HG03439 (cell line): ENCODE measurements around the gene CEP164.
A peak's percentile ranks its signal among the peaks of the same experiment; 100 is the strongest.

Experiments
- ATAC-seq: cut with Tn5 transposase; IDR thresholded peaks from one replicate; pipeline ENCODE4 v1.9.1; 2021; ENCODE audit warnings: mild to moderate bottlenecking, moderate library complexity; ENCODE audit not compliant: unreplicated experiment

Gene CEP164

DNA sequence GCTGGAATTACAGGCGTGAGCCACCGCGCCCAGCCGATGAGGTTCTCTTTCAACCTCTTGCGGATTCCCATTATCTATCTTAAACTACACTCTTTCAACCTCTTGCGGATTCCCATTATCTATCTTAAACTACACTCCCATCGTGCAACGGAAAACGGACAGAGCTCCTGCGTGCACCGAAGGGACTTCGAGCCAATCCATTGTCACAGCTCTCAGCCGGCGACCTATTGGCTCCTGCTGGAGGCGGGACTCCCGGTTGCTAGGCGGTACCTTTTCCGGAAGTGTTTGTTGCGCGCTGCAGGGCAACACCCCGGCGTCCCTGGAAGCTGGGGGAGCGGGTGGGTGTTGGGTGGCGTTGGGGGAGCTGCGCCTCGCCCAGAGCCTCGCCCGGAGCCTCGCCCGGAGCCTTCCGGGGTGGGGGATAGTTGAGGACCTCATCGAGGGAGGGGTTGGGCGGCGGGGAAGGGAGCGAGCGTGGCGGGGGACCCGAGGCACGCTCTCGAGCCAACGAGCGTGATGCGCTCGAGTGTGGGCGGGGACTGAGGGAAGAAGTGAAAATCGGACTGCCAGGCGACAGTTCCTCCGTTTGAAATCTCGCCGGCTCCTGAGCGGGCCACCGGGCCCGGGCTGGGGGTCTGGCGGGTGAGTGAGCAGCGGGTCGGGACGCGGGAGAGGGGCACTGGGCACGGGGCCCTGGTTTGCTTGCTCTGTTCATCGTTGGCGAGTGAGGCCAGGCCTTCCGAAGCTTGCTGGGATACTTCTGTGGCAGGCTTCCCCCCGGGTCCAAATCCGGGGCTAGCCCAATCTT, at the start of gene CEP164:
CEP164 (plus strand) TSS at position 288 of the 808 bp plus-strand sequence. CDS start 10,733 bp downstream, outside the sequence.
- peak; percentile 95 for ATAC-seq

DNA sequence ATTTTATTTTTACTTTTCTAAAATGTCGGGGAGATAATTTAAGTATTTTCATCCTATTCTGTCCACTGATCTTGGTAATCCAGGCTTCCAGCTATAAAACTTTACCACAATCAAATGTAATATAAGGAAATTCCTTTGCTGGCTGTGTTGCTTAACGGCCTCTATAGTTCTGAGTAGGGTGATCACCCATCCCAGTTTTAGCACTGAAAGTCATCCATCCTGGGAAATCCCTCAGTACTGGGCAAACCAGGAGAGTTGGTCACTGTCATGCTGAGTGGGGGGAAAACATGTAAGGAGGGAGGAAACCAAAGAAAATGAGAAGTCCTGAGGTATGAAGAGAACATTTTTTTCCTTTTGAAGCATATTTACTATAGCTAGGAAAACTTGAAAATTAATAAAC, 49.3 kb upstream of the CEP164 start:
- no peak for ATAC-seq

DNA sequence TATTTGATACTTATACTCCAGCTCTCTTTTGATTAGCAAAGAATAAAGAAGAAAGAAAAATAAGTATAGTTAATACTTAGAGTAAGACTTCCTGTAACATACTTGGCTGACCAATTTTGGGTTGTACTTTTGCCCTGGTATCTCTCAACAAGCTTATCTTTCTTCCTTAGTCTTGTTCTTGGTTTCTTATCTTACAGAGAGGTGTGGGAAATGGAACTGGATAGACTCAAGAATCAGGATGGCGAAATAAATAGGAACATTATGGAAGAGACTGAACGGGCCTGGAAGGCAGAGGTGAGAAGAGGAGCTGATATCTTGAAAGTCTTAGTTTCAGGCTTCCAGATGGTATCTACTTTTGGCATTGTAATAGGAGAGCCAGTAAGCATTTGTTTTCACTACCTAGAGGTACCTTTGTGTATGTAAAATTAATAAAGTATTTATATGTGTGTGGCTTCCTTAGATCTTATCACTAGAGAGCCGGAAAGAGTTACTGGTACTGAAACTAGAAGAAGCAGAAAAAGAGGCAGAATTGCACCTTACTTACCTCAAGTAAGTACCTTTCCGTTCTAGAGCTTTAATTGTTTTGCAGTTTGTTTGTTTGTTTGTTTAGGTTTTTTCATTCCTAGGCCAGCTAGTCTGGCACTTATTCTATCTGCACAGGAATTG, 47.8 kb upstream of the CEP164 start:
- ATAC-seq: no peak

DNA sequence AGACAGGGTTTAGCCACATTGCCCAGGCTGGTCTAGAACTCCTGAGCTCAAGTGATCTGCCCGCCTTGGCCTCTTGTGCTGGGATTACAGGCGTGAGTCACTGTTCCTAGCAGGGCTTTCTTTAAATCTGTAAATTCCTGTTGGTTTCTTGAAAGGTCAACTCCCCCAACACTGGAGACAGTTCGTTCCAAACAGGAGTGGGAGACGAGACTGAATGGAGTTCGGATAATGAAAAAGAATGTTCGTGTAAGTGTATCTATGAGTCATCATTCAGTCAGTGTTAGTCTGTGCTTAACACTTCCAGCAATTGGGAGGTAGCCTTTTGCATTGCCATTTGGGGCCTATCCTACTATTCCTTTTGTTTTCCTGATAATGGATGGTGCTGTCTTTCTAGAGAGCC, 46.5 kb upstream of the CEP164 start:
- no peak for ATAC-seq

DNA sequence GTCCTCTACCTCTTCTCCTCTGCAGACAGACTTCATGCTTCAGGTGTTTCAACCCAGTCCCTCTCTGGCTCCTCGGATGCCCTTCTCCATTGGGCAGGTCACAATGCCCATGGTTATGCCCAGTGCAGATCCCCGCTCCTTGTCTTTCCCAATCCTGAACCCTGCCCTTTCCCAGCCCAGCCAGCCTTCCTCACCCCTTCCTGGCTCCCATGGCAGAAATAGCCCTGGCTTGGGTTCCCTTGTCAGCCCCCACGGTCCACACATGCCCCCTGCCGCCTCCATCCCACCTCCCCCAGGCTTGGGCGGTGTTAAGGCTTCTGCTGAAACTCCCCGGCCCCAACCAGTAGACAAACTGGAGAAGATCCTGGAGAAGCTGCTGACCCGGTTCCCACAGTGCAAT, 45.8 kb upstream of the CEP164 start:
- ATAC-seq: no peak

DNA sequence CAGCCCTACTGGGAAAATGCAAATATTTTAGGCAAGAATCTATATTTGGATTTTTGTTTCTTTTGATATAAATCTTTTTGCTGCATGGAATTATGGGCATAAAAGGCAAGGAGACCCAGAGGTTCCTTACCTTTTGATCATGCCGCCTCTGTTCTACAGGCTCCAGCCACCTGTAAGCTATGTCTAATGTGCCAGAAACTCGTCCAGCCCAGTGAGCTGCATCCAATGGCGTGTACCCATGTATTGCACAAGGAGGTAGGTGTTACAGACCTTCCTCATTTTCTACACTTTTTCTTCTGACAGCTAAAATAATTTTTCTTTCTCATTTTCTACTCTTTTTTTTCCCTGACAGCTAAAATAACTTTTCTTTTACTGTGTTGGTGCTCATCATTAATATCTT, 44.7 kb upstream of the CEP164 start:
- no peak for ATAC-seq

DNA sequence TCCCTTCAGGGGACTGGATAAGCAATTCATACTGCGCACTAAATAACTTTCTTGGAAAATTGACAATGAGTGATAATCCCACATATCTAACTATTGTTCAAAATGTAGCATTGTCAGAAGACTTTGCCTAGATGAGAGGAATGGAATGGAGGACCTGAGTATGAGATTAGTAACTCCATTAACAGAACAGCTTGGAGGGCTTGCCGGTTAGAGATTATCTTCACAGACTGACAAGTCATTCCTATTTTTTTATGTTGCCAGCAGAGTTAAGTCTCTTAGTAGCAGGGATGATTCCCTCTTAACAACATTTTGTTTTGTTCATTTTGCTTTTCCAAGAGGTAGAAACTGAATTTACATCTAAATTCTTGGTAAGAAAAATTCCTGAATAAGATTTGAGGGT, 43.6 kb upstream of the CEP164 start:
- no peak for ATAC-seq

DNA sequence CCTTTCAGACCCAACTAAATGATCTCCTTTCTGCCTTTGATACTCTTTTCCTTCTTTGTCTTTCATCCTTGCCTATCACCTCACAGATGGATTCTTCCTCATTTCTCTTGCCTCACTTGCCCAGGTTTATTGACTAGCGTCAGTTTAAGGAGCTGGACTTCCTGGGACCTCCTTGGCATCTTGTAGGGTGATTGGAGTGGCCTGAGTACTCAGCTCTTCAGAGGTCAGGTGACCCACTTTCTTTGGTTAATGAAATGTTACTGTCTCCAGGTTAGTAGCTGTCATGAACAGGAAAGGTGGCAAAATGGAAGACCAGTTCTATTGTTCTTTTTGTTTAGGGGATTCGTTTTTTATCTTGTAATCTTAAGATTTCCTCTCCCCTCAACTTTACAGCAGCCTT, 41.1 kb upstream of the CEP164 start:
- ATAC-seq: no peak

DNA sequence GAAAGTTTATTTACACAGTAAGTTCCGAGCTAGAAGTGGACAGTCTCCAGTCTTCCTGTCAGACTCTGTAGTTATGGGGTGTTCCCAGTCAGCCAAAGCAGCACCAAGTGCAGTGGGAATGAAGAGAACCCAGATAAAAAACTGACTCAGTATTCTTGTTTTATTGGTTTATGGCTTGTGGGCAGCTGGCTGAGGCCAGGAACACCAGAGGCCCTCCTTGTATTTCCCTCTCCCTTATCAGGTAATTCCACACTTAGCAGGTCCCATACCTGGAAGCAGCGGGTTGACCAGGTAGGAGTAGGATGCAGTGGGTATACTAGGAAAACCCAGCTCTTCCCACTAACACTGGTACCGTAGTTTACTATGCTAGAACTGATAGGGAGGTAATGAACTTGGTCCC, 40.0 kb upstream of the CEP164 start:
- ATAC-seq: no peak

DNA sequence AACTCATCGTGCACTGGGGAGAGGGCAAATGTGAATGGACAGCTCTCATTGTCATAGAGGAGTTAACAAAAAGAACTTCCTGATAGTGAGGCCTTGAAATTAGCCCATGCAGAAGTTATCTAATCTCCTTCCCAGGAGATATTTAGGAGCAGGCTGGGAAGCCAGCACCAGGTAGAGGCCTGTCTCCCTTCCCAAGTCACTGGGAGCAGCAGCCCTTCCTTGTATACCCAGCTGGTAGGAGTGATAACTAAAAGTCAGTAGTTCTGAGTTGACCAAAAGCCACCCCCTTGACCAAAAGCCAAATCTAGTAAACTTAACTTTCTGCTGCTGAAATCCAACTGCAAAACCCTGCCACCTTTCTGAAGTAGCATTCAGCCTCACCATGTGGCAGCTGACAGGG, 37.9 kb upstream of the CEP164 start:
- no peak for ATAC-seq

DNA sequence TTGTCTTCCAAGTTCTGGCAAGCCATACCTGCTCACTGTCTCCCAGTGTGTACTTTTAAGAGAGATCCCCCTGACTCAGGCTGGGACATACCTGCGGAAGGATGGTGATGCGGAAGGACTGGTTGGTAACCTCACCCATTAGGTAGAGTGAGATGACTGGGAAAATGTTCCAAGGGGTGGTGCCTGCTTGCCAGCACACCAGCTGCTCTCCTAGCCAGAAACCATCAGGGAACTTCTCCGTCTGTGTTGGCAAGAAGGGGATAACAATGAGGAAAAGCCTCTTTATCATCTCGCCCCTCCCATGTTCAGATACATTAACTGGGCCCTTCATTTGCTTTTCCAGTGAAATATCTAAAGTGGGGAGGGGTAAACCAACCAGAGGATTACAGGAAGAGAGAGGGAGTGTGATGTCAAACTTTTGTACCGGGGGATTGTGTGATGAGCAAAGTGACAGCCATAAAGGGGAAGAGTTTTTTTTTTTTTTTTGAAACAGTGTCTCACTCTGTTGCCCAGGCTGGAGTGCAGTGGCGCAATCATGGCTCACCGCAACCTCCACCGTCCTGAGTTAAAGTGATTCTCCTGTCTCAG, 36.8 kb upstream of the CEP164 start, which contains the start of gene BACE1-AS:
BACE1-AS (plus strand) TSS at position 538 of the 588 bp plus-strand sequence.
- ATAC-seq: no peak

DNA sequence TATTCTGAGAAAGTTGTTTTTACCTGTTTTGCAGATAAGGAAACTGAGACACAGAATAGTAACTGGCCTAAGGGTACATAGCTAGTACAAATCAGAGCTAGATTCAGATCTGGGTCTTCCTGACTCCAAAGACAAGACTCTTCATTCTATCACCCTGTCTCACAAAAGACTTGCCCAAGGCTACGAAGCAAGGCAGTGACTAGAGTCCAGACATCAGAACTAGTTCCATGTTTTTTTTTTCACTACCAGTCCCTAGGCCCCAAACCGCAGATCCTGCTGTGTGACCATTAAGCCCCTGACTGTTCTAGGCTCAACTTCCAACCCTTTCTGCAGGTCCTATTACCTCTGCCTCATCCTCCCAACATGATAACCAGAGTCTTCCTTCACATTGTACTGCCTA, 35.0 kb upstream of the CEP164 start:
- ATAC-seq: no peak

DNA sequence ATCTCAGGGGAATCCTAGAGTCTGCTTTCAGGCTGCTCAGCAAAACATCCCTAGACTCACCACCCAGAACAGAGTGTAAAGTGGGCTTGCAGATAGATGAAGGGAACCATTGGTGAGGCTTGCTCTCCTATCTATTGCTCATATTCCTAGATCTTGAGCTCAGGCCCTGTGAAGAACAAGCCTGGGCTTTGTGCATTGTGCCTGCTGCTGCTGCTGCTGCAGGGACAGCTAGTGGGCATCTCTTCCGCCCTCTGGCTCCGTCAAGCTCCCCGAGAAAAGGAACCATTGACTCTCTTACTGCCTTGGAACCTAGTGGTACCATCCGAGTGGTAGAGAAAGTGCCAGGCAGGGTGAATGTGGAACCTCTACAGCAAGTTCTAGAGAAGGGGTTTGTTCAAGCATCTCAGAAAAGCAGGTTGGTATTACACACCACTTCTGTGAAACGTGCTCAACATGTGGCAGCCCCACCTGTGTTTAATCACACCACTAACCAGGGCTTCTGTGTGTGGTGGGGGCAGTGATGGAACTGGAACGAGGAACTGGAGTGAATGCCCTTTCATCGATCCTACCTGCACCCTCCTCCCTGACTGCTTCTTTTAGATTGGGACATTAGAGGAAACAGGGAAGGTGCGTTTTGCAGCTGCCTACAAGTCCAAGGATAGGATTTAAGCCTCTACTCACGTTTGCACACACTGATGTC, 32.1 kb upstream of the CEP164 start:
- no peak for ATAC-seq

DNA sequence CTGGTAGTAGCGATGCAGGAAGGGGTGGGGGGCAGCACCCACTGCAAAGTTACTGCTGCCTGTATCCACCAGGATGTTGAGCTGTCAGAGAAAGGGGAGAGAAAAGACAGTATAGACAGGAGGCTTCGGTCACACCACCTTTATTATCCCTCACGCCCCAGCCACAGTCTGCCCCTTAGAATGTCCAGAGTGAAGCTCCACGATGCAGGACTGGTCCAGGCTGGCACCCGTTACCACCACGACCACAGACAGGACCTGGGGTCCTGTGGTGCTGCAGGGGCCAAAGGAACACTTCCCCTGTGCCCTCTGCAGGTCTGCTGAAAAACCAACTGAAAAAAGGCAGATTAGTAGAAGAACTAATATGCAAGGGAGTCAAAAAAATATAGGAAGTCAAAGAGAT, 30.8 kb upstream of the CEP164 start:
- no peak for ATAC-seq

DNA sequence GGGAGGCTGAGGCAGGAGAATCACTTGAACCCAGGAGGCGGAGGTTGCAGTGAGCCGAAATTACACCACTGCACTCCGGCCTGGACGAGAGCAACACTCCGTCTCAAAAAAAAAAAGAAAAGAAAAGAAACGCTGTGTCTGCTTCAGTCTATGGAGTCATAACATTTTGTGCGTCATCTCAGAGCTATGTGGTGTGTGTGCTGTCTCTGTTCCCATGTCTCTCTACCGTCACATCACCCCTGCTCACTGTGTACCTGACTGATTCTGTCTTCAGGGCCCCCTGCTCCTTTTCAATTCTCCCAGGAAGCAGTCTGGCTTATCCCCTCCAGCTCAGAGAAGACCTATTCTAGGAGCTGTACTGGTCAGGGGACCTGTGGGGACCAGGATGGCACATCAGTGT, 29.5 kb upstream of the CEP164 start:
- no peak for ATAC-seq

DNA sequence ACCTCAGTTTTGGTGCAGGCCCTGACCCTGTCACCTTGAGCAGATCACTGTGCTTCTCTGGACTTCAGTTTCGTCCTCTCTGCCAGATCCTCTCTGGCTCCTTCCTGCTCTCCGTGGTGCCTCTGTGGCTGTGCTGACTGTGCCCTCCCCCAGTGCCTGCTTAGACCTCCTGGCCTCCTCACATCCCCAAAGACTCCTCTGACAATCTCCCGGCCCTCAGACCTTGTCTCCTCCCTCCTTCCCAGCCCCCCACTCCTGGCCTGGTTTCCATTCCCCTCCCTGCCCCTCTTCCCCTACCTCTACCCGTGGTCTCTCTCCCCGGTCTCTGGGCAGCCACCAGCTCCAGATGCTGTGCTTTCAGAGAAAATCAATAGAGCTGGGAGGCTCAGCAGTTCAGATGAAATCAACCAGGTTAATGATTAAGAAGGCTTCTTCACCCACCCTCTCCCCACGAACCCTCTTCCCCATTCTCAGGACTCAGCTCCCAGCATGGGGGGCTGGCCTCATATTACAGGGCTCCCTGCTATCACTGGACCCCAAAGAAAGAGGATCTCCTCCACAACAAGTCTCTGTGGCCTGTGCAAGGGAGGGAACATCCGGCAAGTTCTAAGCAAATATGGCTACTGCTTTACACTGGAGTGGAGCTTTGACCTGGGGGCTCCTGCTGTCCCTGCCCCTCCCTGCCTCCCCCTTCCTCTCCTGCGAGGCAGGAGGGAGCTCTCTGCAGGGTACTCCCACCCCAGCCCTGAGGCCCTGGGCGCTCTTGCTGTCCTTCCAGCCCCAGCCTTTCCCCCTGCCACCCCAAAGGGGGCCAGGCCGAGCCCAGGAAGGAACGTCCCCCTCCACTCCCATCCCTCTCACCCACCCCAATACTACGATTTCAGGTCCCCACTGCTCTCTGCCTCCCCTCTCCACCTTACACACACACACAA, 28.0 kb upstream of the CEP164 start:
- no peak for ATAC-seq

DNA sequence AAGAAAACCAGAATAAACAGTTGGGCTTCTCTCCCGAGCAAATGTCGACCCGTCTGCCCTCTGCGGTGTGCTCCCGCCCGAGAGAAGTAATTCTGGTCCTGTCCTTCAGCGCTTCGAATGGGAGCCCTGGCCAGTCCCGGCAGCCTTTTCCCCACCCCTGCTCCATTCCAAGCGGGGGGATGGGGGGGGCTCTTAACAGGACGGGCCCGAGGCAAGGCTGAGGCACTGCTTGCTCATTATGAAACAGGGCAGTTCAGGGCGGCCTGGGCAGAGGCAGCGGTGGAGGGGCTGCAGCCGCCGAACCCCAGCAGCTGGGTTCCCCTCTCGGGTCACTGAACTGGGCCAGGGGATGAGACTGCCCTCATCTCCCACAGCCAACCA, 27.4 kb upstream of the CEP164 start:
- no peak for ATAC-seq

DNA sequence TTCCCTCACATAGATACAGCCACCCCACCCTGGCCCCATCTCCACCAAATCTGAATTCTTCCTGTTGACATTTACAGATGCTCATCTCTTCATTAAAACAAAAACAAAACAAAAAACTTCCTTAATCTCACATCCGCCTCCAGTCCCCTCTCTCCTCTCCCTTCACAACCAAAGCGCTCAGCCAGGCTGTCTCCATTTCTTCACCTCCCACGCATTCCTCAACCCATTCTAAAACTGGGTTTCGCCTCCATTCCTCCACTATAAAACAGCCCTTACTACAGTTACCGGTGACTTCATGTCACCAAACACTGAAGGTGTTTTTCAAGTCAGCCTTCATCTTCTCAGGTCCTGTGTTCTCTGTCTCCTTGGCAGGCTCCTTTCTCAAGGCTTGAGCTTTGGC, 26.9 kb upstream of the CEP164 start:
- ATAC-seq: no peak

DNA sequence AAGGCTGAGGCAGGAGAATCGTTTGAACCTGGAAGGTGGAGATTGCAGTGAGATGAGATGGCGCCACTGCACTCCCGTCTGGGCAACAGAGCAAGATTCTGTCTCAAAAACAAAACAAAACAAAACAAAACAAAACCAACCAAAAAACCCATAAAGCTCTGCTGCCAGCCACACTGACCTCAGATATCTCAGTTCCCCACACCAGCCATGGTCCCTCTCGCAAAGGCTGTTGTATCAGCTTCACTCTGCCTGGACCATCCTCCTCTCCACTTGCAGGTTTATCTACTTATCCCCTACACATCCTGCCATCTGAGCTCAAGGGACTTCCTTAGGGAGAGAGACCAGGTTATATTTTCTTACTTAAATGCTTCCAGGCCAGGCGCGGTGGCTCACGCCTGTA, 25.4 kb upstream of the CEP164 start:
- no peak for ATAC-seq

DNA sequence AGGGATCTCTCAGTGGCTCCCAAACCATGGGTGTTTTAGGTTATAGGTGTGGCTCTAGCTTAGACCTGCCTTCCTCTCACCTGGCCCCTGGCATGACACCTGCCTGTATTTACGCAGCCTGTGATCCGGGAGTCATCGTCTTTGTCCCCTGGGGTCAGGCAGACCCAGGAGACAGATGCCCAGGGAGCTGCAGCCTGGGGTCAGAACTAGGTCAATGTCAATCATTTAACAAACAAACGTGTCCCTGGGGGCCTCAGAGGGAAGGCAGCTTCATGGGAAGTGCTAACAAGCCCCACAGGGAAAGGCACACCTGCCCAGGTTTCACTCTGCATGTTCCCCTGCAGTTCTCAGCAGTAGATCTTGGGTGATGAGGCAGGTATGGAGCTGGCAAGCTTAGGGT, 24.6 kb upstream of the CEP164 start:
- no peak for ATAC-seq
